NCI-H2227 (cell line): ENCODE results near the gene ZBTB11.
"Not testable (repeated sequence)": the region's sequence is repeated elsewhere in the genome, so short reads cannot be mapped to it uniquely, and the experiment has no call there.

Experiments
- DNase-seq: peaks from one replicate; lab custom pipeline; 2025; ENCODE audit not compliant: unreplicated experiment; lab: John Stamatoyannopoulos, UW

ZBTB11 gene, protein sequence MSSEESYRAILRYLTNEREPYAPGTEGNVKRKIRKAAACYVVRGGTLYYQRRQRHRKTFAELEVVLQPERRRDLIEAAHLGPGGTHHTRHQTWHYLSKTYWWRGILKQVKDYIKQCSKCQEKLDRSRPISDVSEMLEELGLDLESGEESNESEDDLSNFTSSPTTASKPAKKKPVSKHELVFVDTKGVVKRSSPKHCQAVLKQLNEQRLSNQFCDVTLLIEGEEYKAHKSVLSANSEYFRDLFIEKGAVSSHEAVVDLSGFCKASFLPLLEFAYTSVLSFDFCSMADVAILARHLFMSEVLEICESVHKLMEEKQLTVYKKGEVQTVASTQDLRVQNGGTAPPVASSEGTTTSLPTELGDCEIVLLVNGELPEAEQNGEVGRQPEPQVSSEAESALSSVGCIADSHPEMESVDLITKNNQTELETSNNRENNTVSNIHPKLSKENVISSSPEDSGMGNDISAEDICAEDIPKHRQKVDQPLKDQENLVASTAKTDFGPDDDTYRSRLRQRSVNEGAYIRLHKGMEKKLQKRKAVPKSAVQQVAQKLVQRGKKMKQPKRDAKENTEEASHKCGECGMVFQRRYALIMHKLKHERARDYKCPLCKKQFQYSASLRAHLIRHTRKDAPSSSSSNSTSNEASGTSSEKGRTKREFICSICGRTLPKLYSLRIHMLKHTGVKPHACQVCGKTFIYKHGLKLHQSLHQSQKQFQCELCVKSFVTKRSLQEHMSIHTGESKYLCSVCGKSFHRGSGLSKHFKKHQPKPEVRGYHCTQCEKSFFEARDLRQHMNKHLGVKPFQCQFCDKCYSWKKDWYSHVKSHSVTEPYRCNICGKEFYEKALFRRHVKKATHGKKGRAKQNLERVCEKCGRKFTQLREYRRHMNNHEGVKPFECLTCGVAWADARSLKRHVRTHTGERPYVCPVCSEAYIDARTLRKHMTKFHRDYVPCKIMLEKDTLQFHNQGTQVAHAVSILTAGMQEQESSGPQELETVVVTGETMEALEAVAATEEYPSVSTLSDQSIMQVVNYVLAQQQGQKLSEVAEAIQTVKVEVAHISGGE

DNA sequence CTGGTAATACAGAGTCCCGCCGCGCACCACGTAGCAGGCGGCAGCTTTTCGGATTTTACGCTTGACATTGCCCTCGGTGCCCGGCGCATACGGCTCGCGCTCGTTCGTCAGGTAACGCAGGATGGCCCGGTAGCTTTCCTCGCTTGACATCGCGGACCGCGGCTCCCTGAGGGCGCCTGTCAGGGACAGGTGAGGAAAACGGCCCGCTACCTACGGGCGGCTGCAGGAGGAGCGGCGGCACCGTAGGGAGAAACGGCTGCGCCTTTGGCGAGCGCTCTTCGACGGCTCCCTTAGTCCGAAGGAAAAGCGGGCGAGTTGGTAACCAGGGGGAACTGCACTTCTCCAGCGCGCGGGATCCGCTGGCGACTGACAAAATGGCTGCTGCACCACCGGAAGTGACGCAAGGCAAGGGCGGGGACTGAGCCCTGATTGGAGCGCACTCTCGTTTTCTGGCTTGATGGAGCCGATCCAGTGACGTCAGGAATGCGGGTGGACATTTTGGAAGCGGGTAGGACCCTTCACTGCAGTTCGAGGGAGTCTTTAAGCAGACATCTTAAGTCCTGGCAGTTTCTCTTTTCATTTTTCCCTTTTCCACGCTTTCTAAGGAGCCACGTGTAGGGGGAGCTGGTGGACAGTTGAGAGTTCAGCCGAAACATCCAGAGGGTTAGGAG lies at the start of gene ZBTB11:
ZBTB11 (minus strand) TSS at position 368 of the 671 bp plus-strand sequence; CDS start at position 150, 218 bp downstream.
- DNase-seq, result no peak

GRCh38 chr3:101725890-101726275 lies 49.0 kb upstream of the ZBTB11 start:
- DNase-seq, result no peak

GRCh38 chr3:101725194-101725889 lies 48.4 kb upstream of the ZBTB11 start:
- peak; percentile 27 for DNase-seq

DNA sequence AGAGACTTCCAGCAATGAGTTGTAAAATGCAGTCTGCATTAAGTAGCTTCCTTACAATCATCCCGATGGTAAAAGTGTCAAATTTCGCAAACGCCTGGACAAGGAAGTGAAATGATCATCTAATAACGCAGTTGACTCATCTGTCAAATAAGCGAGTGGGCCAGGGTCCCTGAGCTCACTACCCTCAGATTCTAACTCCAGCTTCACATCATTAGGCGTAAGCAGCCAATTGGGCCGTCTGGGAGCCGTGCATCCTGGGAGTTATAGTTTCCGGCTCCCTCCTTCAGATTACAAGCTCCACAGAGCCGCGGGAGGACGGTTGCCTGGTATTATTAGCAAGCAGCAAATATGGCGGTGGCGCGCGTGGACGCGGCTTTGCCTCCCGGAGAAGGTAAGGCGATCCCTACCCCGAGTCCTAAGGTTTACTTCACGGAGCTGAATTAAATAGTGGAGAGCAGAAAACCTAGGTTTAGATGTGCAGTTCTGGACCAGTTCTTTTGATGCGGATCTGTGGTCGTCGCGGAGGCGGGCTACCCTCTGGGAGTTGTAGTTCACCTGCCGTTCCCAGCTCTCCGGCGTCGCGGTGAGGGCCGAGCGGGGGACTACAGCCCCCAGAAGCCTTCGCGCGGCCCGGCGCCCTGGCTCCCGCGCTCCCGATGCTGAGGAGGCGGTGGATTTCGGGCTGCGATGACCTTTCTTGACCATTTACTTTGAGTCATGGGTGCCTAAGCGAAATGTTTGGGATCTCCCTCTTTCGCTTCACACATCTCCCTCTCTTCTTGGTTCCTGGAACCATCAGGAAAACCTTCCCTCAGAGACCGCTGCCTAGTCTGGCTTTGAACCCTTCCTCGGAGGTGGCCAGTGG lies 47.6 kb upstream of the ZBTB11 start, which contains the start of gene CEP97:
CEP97 (plus strand) TSS at position 286 of the 865 bp plus-strand sequence; CDS start at position 349, 63 bp downstream.
- DNase-seq, result peak; percentile 87

DNA sequence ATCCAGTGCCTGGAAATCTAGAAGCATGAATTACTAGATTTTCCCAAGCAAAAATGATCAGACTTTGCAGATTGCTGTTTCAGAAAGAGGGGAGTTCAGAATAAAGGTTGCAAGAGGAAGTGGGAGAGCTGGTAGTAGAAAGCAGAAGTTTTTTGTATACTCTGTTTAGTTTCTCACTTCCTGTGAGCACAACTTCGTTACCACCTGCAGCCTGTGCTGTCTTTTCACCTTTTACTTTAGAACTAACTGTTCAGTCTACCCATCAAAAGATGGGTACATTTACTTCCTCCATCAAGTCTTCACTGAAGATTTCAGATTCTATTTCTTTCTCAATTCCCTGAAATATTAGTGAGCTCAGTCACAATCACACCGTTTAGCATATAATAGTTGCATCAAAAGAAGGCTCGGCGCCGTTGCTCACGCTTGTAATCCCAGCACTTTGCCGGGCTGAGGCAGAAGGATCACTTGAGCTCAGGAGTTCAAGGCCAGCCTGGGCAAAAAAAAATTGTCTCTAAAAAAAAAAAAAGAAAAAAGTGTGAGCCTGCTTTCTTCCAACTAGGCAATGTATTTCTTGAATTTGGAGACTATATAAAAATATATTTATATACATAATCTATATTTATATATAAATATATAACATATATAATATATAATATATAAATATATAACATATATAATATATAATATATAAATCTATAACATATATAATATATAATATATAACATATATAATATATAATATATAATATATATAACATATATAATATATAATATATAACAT lies 45.7 kb upstream of the ZBTB11 start:
- DNase-seq, result no peak

GRCh38 chr3:101720851-101721840 lies 44.2 kb upstream of the ZBTB11 start:
- no peak for DNase-seq

GRCh38 chr3:101719604-101720185 lies 42.8 kb upstream of the ZBTB11 start:
- no peak for DNase-seq

DNA sequence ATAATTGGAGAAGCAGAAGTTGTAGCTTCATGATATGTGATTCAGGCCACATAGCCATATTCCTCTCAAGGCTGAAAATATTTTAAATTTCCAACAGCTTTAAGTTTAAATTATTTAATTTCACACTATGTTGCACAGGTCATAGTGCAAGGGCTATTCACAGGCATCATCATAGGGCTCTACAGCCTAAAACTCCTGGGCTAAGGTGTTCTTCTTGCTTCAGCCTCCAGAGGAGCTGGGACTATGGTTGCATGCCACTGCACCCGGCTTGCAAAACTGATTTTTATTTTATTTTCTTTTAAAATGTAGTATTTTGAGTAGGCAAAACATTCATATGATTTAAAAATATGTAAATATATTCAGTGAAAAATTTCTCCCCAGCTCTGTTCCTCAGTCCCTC lies 41.5 kb upstream of the ZBTB11 start:
- no peak for DNase-seq

DNA sequence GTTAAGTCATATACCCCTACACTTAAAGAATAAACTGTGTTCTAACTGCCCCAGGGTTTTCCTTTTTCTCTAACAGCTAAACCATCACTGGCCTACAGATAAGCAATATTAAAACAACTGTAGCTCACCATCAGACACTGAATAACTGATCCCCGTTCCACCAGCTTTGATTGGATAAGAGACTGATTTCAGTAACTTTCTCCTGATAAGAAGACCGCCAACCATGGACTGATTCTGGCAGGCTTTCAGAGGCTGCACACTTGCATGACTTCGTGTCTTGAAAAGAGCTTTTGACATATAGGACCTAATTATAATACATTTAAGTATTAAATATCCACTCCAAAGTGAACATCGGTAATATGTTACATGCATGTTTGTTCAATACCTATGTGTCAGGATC lies 32.2 kb upstream of the ZBTB11 start:
- no peak for DNase-seq

DNA sequence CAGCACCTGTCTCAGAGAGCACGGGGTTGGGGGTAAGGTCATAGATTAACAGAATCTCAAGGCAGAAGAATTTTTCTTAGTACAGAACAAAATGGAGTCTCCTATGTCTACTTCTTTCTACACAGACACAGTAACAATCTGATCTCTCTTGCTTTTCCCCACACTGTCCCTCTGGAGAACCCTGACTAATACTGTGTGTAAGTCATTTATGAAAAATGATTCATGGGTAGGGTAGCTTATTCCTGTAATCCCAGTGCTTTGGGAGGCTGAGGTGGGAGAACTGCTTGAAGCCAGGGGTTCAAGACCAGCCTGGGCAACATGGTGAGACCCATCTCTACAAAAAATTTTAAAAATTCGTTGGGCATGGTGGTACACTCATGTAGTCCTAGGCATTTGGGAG lies 27.7 kb upstream of the ZBTB11 start:
- not testable (repeated sequence) for DNase-seq

DNA sequence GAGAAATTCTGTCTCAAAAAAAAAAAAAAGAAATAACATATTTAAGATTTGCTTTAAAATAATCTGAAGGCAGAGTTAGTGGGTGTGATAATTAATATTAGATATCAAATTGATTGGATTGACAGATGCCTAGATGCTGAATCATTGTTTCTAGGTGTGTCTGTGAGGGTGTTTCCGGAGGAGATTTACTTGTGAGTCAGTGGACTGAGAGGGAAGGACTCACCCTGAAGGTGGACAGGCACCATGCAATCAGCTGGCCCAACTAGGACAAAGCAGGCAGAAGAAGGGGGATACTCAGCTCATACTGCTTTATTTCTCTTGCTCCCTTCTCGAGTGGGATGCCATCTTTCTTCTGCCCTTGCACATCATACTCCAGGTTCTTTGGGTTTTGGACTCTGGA lies 26.2 kb upstream of the ZBTB11 start:
- DNase-seq, result no peak

DNA sequence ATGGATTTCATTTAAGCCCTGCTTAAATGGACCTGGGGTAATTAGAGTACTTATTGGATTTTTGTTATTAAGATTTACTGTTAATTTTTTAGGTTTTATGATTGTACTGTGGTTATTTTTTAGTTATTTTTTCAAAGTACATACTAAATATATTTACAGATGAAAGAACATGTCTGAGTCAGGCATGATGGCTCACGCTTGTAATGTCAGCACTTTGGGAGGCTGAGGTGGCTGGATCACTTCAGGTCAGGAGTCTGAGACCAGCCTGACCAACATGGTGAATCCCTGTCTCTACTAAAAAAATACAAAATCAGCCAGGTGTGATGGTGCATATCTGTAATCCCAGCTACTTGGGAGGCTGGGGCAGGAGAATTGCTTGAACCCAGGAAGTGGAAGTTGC lies 25.8 kb upstream of the ZBTB11 start:
- DNase-seq, result no peak

DNA sequence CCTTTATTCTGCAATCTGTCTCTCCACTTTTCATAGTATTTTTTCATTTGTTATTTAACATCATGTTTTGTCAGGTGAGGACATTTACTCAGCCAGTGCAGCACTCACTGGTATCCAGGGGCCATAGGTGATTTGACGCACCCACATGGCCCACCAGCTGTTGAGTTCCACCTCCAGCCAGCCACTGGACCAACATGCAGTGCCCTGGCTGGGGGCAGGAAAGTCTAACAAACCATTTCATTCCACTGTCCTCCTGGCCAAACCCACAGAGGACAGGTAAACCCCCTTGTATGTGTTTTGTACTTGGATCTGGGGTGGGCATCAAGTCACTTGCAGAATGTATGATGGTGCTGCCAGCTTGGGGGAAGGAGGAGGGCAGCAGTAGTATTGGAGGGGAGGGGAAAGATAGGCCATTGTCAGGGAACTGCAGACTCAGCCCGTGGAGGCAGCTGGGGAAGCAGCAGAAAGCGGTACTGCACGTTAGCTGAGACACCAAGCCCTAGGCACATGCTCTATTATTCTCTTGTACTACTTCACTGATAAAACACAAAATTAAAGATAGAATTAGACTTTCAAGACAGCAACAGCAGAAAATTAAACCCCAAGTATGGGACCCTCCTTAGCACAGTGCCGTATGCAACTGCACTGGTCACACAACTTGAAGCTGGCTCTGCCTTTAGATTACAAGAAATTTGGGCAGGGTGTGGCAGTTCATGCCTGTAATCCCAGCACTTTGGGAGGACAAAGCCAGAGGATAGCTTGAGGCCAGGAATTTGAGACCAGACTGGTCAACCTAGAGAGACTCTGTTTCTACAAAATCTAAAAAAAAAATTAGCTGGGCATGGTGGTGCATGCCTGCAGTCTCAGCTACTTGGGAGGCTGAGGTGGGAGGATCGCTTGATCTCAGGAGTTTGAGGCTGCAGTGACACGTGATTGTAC lies 25.0 kb upstream of the ZBTB11 start:
- DNase-seq, result no peak

- no peak for DNase-seq
Measured at GRCh38 chr3:101695779-101696372, 18.9 kb upstream of the ZBTB11 start.

DNA sequence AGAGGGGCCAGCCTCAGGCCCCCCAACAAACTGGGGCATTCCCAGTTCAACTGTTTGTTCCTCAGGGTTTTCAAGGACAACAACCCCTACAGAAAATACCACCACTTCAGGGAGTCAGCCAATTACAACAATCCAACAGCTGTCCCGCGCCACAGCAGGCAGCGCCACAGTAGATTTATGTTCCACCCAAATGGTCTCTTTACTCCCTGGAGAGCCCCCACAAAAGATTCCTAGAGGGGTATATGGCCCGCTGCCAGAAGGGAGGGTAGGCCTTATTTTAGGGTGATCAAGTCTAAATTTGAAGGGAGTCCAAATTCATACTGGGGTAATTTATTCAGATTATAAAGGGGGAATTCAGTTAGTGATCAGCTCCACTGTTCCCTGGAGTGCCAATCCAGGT lies 17.9 kb upstream of the ZBTB11 start:
- not testable (repeated sequence) for DNase-seq

GRCh38 chr3:101693540-101693939 lies 16.6 kb upstream of the ZBTB11 start:
- not testable (repeated sequence) for DNase-seq
